NCI-H1092 (cell line): ENCODE measurements around the gene RAE1.
A peak's percentile ranks its signal among the peaks of the same experiment; 100 is the strongest.
"Not testable (repeated sequence)": the region's sequence is repeated elsewhere in the genome, so short reads cannot be mapped to it uniquely, and the experiment has no call there.

Source experiments
- DNase-seq: peaks from one replicate; lab custom pipeline; 2025; lab: John Stamatoyannopoulos, UW

The RAE1 gene

GRCh38 chr20:57326667-57327455 lies 24.2 kb upstream of the RAE1 start:
- no peak for DNase-seq

DNA sequence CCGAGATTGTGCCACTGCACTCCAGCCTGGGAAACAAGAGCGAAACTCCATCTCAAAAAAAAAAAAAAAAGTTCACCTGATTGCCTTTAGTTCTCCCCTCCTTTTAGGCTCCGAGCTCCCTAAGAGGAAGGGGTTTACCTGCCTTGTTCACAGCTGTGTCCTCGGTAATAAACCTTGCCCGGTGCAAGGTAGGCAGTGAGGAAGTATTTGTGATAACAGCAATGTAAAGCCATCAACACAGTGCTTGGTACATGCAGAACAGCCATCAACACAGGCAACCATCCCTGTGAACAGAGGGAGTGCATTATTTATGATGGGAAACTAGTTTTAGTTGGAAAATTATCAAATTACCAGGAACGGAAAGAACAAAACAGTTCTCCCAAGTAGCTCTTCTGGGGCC lies 23.2 kb upstream of the RAE1 start:
- no peak for DNase-seq

DNA sequence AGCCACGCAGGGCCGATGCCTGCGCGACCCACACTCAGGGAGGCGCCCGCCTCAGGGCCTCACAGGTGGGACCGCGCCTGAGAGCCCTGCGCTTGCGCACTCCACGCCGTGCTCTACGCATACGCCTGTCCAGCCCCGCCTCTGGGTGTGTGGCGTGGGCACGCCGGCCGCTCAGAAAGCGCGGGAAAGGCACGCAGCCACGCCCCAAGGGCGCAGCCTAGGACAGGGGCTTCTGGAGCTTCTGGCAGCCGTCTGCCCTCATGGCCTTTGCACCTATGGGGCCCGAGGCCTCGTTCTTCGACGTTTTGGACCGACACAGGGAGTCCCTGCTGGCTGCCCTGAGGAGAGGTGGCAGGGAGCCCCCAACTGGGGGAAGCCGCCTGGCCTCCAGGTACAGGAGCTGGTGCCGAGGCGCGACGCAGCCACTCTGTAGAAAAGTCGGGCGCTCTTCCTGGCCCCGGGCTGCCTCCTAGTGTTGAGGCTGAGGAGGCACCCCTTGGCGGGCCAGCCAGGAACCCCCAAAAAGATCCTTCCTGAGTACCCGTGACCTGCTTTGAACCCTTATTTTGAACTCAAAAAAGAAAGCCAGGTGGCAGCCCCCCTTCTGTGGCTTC lies 21.3 kb upstream of the RAE1 start, which contains the start of gene SPO11:
Gene SPO11, plus strand, starts transcription at position 196 of the 614 bp plus-strand sequence. Its CDS starts 65 bp downstream, at position 261.
- DNase-seq, result no peak

GRCh38 chr20:57330998-57331397 lies 20.1 kb upstream of the RAE1 start:
- DNase-seq, result no peak

GRCh38 chr20:57332105-57333089 lies 18.7 kb upstream of the RAE1 start:
- DNase-seq, result no peak

GRCh38 chr20:57335392-57335791 lies 15.7 kb upstream of the RAE1 start:
- DNase-seq, result no peak

DNA sequence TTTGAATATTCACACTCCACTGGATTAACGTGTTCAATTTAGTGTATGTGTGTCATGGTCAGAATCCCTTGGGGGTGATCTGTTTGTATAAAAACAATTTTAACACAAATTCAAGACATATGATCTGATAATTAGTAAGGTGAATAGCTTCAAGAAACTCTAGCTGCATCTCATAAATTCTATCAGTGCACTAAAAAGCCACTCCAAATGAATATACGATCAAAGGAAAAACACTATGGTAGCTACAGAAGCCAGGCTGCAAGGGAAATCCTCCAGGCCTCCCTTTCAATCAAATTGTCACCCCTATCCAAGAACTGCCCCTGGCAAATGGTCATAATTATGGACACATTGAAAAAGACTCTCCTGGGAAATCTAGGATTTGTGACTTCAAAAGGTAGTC lies 9.4 kb upstream of the RAE1 start:
- DNase-seq, result no peak

DNA sequence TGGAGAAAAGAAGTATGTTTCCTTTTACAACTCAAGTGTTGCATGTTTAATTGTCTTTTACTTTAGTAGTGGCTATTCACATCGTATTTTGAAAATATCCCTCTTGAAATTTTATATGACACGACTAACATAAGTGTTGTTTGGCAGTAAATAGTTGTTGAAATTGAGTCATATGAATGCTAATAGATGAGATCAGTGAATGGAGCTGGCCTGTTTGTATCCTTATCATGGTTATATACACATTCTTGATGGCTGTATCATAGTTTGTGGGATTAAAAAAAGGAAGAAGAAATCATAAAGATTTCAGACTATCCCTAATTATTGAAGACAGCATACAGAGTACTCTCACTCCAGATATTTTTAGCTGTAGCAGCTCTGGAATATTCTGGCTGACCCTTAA lies 8.2 kb upstream of the RAE1 start:
- DNase-seq, result no peak

DNA sequence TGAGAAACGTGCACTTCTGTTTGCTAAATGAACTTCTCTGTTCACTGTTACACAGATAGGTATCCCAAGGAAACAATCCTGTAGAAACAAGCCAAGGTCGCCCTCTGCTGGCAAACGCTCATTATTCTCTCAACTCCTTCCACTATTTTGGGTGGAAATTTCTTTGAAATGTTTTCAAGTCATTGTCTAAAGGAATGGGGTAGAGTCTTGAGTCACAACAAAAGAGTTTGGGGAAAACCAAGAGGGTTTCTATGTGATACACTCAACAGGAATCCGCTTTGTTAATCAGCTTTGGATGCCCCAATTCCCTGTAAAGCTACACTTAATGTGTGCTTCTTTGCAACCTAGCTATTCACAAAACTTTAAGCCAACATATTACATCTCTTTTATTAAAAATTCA lies 4.6 kb upstream of the RAE1 start:
- peak; percentile 58 for DNase-seq

GRCh38 chr20:57347393-57347792 lies 3.7 kb upstream of the RAE1 start:
- no peak for DNase-seq

- not testable (repeated sequence) for DNase-seq
Measured at GRCh38 chr20:57348200-57348921, 2.7 kb upstream of the RAE1 start.

DNA sequence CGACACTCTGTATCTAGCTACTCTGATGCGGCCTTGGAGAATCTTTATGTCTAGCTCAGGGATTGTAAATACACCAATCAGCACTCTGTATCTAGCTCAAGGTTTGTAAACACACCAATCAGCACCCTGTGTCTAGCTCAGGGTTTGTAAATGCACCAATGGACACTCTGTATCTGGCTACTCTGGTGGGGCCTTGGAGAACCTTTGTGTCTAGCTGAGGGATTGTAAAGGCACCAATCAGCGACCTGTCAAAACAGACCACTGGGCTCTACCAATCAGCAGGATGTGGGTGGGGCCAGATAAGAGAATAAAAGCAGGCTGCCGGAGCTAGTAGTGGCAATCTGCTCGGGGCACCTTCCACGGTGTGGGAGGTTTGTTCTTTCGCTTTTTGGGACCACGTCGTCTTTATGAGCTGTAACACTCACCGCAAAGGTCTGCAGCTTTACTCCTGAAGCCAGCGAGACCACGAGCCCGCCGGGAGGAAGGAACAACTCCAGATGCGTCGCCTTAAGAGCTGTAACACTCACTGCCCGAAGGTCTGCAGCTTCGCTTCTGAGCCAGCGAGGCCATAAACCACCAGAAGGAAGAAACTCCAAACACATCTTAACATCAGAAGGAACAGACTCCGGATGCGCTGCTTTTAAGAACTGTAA lies 2.0 kb upstream of the RAE1 start:
- not testable (repeated sequence) for DNase-seq

GRCh38 chr20:57350081-57350710 lies 859 bp upstream of the RAE1 start:
- DNase-seq, result no peak

DNA sequence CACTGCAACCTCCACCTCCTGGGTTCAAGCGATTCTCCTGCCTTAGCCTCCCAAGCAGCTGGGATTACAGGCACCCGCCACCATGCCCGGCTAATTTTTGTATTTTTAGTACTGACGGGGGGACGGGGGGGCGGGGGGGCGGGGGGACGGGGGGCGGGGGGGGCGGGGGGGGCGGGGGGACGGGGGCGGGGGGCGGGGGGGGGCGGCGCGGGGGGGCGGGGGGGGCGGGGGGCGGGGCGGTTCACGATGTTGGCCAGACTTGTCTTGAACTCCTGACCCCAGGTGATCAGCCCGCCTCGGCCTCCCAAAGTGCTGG lies 371 bp upstream of the RAE1 start:
- DNase-seq, result not testable (repeated sequence)

DNA sequence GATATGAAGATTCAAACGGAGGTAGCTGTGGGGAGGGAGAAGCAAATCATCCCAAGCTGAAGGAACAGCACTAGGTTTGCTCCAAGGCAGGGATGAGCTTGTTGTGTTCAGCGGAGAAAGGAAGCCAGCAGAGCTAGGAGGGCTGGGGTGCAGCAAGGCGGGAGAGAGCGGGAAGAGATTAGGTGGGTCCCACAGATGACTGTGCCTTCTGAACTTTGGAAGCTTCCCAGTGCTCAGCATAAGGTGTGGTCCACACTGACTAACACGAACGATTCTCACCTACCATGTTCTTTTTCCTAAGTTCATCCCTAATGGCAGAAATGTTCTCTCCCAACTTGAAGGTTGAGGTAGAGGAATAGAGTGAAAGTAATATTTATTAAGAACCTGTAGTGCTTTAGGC lies 1.2 kb downstream of the RAE1 start:
- no peak for DNase-seq

DNA sequence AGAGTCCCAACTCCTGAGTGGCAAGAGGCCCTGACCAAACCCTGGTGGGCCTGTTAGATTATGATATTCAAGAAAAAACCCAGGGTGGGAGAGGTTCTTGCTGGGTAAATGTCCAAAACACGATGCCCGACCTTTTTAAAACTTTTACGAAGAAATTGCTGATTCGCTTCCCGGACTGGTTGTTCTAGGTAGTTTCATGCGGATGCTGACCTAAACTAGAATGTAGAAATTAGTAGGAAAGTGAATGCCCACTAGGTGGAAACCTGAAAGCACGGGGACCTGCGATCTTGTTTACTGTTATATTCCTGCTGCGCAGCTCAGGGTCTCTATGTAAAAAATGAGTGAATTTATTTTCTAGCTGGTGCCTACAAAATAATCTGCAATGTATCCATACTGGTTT lies 2.3 kb downstream of the RAE1 start:
- no peak for DNase-seq

GRCh38 chr20:57361517-57361916 lies 10.5 kb downstream of the RAE1 start:
- DNase-seq, result no peak

- DNase-seq, result no peak
Measured at GRCh38 chr20:57364451-57364850, 13.4 kb downstream of the RAE1 start.

DNA sequence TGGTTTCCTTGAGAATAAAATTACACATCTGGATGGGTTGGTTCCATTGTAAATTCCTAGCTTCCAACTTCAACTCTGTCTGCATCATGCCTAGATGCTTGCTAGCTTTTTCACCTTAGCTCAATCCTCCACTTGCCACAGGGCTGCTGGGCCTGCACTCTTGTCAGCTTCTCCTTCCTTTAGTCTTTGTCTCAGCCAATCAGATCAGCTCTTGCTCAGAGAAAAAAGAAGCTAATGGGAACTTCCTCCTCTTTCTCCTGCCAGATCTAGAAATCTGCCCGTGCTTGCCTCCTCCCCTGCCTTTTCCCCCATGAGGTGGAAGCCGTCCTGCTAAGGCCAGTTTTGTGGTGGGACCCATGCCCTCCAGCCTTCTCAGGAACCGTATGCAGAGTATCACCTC lies 18.5 kb downstream of the RAE1 start:
- DNase-seq, result no peak

GRCh38 chr20:57370316-57370715 lies 19.3 kb downstream of the RAE1 start:
- no peak for DNase-seq

GRCh38 chr20:57371363-57371762 lies 20.3 kb downstream of the RAE1 start:
- DNase-seq, result no peak
